NCI-H146 (cell line): ENCODE measurements around the gene SLC9A8.
"Not testable (repeated sequence)": the region's sequence is repeated elsewhere in the genome, so short reads cannot be mapped to it uniquely, and the experiment has no call there.

Experiments
- DNase-seq: peaks from one replicate; lab custom pipeline; 2025; lab: John Stamatoyannopoulos, UW

SLC9A8 gene

GRCh38 chr20:49895474-49896093 lies 83.0 kb downstream of the SLC9A8 start:
- DNase-seq = not testable (repeated sequence)

- no peak for DNase-seq
Measured at GRCh38 chr20:49896204-49896603, 83.6 kb downstream of the SLC9A8 start.

- DNase-seq = no peak
Measured at GRCh38 chr20:49899541-49900383, 87.1 kb downstream of the SLC9A8 start.

- no peak for DNase-seq
Measured at GRCh38 chr20:49901588-49901987, 89.0 kb downstream of the SLC9A8 start.

- DNase-seq = no peak
Measured at GRCh38 chr20:49904440-49905214, 92.0 kb downstream of the SLC9A8 start.

- no peak for DNase-seq
Measured at GRCh38 chr20:49905415-49906091, 92.9 kb downstream of the SLC9A8 start.

GRCh38 chr20:49906101-49906604 lies 93.5 kb downstream of the SLC9A8 start:
- DNase-seq = no peak

GRCh38 chr20:49906615-49907154 lies 94.1 kb downstream of the SLC9A8 start:
- DNase-seq = no peak

- DNase-seq = no peak
Measured at GRCh38 chr20:49907405-49908257, 95.0 kb downstream of the SLC9A8 start.

GRCh38 chr20:49908258-49908565 lies 95.6 kb downstream of the SLC9A8 start:
- no peak for DNase-seq

- DNase-seq = no peak
Measured at GRCh38 chr20:49909499-49910339, 97.1 kb downstream of the SLC9A8 start.

GRCh38 chr20:49910340-49910706 lies 97.7 kb downstream of the SLC9A8 start:
- DNase-seq = no peak

- no peak for DNase-seq
Measured at GRCh38 chr20:49913399-49914047, 100.9 kb downstream of the SLC9A8 start.

- peak; percentile 46 for DNase-seq
Measured at GRCh38 chr20:49914310-49915117, 101.9 kb downstream of the SLC9A8 start.

GRCh38 chr20:49915118-49915379 lies 102.4 kb downstream of the SLC9A8 start:
- no peak for DNase-seq

- DNase-seq = peak; percentile 98
Measured at GRCh38 chr20:49915380-49916145, 102.9 kb downstream of the SLC9A8 start, which contains the start of gene SPATA2. TSS of gene SPATA2 (minus strand) at chr20:49915529. CDS start at chr20:49908490, 7,039 bp downstream.

- DNase-seq = peak; percentile 83
Measured at GRCh38 chr20:49916146-49917002, 103.7 kb downstream of the SLC9A8 start.
